ENCODE results near the gene FAM53C.
"Not testable (repeated sequence)": the region's sequence is repeated elsewhere in the genome, so short reads cannot be mapped to it uniquely, and the experiment has no call there.

The FAM53C gene

DNA sequence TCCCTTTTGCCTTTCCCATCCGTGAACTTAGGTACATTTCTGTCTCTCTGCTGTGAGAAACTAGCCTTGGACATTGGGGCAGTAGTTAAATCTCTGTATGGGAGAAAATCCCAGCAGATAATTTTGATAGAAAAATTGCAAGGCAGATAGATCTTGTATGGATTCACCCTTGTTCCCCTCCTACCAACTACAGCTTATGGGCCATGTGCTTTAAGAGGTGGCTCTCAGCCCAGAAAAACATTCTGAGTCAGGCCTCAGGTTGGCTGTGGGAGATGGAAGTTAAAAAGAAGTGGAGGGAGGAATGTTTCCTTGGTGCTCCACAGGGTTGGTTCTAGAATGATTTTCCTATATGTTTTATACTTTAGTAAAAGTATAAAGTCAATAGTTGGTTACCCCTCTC lies 13.0 kb downstream of the FAM53C start:
- DNase-seq (ENCODE audit: low read depth in 2 of 2) = no peak

DNA sequence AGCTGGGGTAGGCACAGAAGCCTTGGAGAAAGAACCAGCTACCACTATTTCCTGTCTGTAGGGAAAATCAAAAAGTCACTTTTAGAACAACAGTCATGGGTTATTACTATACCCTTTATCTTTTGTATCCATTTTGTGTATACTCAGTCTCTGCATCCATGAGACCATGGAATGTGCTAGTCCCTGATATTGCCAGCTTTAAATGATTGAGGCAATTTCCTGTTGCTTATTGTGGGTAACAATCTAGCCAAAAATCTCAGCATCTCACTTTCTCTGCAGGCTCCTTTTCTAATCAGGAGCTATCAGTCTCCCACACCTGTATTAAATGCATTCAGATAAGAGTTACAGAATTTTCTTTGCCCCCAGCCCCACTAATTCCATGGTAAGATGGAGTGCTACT lies 13.5 kb downstream of the FAM53C start:
- no peak for DNase-seq (ENCODE audit: low read depth in 2 of 2)

DNA sequence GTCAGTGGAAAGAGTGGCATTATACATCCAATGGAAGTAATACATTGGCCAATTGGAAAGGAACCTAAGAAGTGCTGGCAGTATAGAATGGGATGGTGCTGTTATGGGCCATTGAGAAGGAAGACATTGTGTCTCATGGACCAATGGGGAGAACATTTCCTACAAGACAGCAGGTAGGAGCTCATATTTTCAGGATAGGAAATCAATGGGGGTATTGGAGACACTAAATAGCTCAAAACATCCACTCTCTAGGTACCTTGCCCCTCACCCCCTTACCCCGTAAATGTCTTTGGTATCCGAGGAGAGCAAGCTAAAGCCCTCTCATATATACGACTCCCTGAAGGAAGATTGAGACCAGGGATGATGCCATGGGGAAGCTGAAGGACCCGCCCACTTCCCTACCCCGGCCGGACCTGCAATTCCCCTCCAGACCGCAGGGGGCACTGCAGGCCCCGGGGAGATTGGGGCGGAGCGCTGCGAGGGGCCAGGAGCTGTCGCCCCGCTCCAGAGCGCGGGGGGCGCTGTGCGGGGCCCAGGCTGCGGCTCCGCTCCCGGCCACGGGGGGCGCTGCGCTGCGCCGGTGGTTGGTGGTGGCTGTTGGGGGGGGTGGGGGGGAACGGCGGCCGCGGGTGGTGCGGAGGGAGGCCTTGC lies 14.1 kb downstream of the FAM53C start, which contains the start of gene KDM3B:
Gene KDM3B, plus strand, starts transcription at position 615 of the 651 bp plus-strand sequence. CDS start 111 bp downstream, outside the sequence.
- peak; percentile 86 to 87 for DNase-seq (ENCODE audit: low read depth in 2 of 2)

DNA sequence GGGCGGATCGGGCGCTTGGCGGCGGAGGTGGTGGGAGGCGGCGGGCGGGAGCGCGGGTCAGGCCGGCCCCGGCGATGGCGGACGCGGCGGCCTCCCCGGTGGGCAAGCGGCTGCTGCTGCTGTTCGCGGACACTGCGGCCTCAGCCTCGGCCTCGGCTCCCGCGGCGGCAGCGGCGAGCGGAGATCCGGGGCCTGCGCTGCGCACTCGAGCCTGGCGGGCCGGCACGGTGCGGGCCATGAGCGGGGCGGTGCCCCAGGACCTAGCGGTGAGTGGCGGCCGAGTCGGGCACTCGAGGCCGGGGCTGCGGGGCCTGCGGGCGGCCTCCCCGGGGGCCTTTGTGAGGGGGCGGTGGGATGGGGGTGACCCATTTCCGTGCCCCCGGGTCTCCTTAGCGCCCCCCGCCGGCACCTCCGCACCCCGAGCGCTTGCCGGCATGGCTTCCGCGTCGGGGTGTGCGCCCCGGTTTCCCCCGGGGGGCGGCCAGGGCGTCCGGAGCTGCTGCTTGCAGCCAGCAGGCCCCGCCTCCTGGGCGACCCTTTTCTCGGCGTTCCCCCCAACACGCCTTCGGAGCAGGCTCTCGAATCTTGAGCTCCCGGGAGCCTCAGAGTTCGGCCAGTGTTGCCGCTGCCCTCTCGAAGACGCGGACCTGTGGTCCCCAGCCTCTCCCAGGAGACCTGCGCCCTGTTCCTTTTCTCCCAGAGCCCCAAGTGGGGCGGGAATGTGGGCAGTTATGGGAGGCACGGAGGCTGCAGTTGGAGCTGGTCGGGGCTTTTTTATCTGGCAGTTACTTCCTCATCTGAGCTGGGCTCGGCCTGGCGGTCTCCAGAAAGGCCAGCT lies 14.9 kb downstream of the FAM53C start:
- DNase-seq (ENCODE audit: low read depth in 2 of 2) = peak; percentile 46 to 61

- no peak for DNase-seq (ENCODE audit: low read depth in 2 of 2)
These were observed 15.6 kb downstream of the FAM53C start for GRCh38 chr5:138353560-138354080.

DNA sequence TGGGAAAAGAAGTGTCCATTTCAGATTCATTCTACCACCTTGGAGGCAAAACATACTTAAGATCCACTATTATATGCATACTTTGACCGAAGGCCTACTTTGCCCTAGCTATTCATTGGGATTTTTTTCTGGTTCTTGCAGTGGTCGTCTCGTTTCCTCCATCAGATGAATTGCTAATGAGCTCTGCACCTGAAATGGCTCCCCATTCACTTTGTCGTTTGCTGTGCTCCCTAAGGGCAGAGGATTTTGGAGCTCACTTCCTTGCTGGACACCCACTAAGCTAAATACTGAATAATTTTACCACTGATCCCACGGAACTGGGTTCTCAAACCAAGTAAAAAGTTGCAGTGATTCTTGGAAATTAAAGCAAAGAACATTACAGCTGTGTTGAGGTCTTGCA lies 16.3 kb downstream of the FAM53C start:
- no peak for DNase-seq (ENCODE audit: low read depth in 2 of 2)

GRCh38 chr5:138354926-138355378 lies 16.9 kb downstream of the FAM53C start:
- no peak for DNase-seq (ENCODE audit: low read depth in 2 of 2)

DNA sequence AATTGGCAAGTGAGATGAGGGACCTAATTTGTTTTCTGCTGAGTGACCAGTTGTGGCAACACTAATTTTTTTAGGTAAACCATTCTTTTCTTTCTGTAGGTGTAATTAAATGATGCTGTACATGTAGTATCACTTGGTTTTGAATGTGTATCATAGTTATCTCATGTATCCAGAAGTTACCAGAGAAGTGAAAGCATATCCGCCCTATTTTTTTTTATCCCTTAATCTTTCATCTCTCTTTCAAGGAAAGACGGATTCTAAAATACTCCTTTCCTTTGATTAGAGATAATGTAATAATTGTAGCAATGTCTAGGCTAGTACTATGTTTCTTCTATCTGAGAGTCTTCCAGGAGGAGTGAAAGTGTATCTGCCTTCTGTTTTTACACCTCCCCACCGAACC lies 21.6 kb downstream of the FAM53C start:
- DNase-seq (ENCODE audit: low read depth in 2 of 2) = no peak

GRCh38 chr5:138360941-138361452 lies 22.9 kb downstream of the FAM53C start:
- DNase-seq (ENCODE audit: low read depth in 2 of 2) = no peak

GRCh38 chr5:138364576-138364975 lies 26.5 kb downstream of the FAM53C start:
- no peak for DNase-seq (ENCODE audit: low read depth in 2 of 2)

DNA sequence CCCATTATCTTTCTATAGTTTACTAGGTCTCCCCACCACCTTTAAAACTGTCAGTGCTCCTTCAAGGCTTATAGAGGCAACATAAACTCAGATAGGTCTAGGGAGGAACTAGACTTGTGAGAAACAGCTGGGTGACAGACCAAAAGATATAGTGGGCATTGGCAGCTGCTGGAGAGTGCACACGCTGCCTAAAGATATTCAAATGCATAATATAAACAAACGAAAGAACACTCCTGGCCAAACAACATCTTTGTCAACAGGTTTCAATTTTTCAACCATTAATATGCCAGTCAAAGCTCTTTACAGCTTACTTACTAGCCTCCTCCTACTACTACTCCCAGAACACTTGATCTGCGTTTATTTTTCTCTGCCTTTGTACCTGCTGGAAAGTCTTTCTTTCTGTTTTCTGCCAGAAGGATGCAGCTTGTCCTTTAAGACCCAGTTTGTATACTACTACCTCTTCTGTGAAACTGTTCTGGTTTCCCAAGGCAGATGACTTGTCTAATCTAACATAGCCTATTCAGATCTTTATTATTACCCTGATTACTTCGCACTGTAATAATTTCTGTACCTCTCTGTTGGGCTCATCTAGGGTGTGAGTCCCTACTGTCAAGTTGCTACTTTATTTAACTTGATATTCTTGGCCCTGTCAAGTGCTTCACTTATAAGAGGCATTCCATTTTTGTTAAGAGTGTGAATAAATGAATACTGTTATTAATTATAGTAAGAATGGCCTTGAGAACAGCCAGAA lies 28.7 kb downstream of the FAM53C start:
- DNase-seq (ENCODE audit: low read depth in 2 of 2) = no peak

DNA sequence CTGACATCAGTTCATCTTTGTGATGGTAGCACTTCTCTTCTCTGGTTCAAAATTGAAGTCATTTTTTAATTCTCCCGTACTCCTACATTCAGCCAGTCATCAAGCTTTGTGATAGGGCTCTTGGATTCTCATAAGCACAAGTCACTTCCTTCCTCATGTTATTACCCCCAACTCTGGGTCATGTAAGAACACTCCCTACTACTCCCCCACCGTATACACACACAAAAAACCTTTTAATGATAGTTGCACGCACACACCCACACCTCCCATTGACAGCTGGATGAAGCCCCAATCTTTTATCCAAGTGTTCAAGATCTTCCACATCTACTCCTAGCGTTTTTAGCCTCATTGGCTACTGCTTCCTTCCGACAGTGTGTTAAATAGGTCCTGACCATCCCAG lies 31.2 kb downstream of the FAM53C start:
- no peak for DNase-seq (ENCODE audit: low read depth in 2 of 2)

GRCh38 chr5:138369706-138370105 lies 31.6 kb downstream of the FAM53C start:
- no peak for DNase-seq (ENCODE audit: low read depth in 2 of 2)

- no peak for DNase-seq (ENCODE audit: low read depth in 2 of 2)
These were observed 32.5 kb downstream of the FAM53C start for GRCh38 chr5:138370537-138370936.

DNA sequence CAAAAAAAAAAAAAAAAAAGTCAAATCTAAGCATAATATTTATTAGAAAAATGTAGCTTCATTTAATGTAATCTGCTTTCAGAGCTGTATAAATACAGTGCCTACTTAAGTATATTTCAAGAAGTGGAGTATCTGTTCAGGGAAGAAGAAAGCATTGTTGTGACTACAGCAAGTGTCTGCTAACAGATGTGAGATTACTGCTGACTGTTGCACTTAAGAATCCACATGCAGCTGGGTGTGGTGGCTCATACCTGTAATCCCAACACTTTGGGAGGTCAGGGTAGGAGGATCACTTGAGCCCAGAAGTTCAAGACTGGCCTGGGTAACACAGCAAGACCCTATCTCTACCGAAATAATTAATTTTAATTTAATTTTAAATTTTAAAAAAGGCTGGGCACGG lies 33.4 kb downstream of the FAM53C start:
- no peak for DNase-seq (ENCODE audit: low read depth in 2 of 2)

DNA sequence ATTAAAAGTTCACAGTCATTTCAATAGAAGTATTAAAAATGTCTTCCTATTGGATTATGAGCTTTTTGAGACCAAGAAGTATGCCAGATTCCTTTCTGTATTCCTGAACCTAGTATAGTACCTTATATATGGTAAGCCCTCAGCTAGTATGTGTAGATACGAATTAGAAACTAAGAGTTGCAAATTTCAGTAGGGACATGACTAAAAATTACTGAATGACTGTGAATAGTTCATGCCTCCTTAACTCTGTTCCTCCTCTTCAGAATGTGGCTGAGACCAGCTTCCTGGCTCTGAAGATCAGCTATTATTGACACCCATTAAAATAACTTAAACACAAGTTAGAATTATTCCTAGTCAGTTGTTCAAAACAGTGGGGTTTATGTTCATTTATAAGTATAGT lies 34.2 kb downstream of the FAM53C start:
- DNase-seq (ENCODE audit: low read depth in 2 of 2) = no peak

GRCh38 chr5:138372653-138373052 lies 34.6 kb downstream of the FAM53C start:
- no peak for DNase-seq (ENCODE audit: low read depth in 2 of 2)

GRCh38 chr5:138382347-138382746 lies 44.3 kb downstream of the FAM53C start:
- no peak for DNase-seq (ENCODE audit: low read depth in 2 of 2)

- no peak for DNase-seq (ENCODE audit: low read depth in 2 of 2)
These were observed 47.6 kb downstream of the FAM53C start for GRCh38 chr5:138385660-138386059.

DNA sequence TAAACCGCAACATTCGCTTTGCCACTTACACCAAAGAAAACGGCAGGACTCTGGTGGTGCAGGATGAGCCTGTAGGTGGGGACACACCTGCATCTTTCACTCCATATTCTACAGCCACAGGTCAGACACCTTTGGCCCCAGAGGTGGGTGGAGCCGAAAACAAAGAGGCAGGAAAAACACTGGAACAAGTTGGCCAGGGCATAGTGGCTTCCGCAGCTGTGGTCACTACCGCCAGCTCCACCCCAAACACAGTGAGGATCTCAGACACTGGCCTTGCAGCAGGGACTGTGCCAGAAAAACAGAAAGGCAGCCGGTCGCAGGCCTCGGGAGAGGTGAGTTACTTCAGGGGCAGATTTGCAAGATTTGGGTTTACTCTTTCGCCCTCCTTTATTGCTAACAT lies 48.2 kb downstream of the FAM53C start:
- no peak for DNase-seq (ENCODE audit: low read depth in 2 of 2)

- DNase-seq (ENCODE audit: low read depth in 2 of 2) = no peak
These were observed 51.3 kb downstream of the FAM53C start for GRCh38 chr5:138389332-138389731.

DNA sequence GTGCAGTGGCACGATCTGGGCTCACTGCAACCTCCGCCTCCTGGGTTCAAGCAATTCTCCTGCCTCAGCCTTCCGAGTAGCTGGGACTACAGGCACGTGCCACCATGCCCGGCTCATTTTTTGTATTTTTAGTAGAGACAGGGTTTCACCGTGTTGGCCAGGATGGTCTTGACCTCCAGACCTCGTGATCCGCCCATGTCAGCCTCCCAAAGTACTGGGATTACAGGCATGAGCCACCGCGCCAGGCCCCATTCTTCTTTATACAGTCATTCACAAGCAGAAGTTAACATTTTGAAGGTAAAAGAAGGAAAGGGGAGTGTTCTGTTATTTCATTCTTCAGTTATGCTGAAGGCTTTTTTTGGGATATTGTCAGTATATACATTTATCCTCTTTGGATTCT lies 51.8 kb downstream of the FAM53C start:
- DNase-seq (ENCODE audit: low read depth in 2 of 2) = not testable (repeated sequence)

Measured in stimulated activated CD8-positive, alpha-beta memory T cell treated with anti-CD3 and anti-CD28 coated beads, Interleukin-2, amount 100 ng/mL, for 1 hour (primary cell).